AG09319 (cell line): ENCODE measurements around the gene TAAR1.
"Not testable (repeated sequence)": the region's sequence is repeated elsewhere in the genome, so short reads cannot be mapped to it uniquely, and the experiment has no call there.

ENCODE experiments used
- DNase-seq: peaks from one replicate; pipeline ENCODE4 v3.0.0-alpha.2; 2010; ENCODE audit warnings: low read depth; ENCODE audit errors: extremely low read depth
- CTCF ChIP-seq: IDR thresholded peaks from 2 replicates; pipeline ENCODE4 v1.5.1; 2011; ENCODE audit warnings: low read depth, mild to moderate bottlenecking, inconsistent platforms, low read length, moderate library complexity

Gene TAAR1, protein sequence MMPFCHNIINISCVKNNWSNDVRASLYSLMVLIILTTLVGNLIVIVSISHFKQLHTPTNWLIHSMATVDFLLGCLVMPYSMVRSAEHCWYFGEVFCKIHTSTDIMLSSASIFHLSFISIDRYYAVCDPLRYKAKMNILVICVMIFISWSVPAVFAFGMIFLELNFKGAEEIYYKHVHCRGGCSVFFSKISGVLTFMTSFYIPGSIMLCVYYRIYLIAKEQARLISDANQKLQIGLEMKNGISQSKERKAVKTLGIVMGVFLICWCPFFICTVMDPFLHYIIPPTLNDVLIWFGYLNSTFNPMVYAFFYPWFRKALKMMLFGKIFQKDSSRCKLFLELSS

DNA sequence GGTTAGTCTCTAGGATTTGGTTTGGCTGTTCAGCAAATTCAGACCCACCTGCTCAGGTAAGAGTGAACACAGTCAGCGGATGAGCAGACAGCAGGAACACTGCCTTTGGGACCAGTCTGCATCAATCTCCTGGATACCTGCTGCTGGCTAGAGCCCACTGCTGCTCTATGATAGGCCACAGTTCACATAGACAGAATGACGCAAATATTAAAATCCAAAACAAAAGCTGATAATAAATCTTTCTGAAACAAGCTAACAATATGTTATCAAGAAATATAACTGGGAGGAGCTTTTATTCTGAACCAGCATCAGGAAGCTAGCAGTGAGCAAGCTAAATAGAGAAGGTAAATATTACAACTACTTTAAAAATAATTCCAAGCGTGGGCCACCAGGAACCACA, at the start of gene TAAR1:
Gene TAAR1 (minus strand): TSS at position 101 of the 400 bp plus-strand sequence. CDS start 13,179 bp downstream, outside the sequence.
- no peak for DNase-seq
- no peak for TF ChIP-seq CTCF

DNA sequence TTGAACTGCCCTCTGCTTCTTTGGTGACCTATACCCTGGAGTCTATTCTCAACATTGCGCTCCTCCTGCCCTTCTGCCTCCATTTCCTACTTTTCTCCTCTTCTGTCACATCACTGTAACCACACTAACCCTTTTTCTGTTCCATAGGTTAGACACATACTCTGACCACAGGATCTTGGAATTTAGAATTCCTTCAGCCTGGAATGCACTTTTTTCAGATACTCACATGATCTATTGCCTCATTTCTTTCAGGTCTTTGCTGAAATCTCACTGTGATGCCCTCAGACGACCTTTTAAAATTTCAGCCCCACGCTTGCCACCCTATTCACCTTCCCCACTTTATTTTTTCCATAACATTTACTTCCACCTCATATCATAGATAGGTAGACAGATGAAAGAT, 49.8 kb upstream of the TAAR1 start:
- DNase-seq, result no peak
- no peak for TF ChIP-seq CTCF

- TF ChIP-seq CTCF, result no peak
- no peak for DNase-seq
These were observed 49.0 kb upstream of the TAAR1 start for GRCh38 chr6:132708002-132708401.

- DNase-seq, result not testable (repeated sequence)
These were observed 47.8 kb upstream of the TAAR1 start for GRCh38 chr6:132706756-132707155.

GRCh38 chr6:132703936-132704335, 45.0 kb upstream of the TAAR1 start:
- no peak for TF ChIP-seq CTCF
- no peak for DNase-seq

GRCh38 chr6:132698608-132699007, 39.6 kb upstream of the TAAR1 start:
- TF ChIP-seq CTCF, result no peak
- DNase-seq, result no peak

- no peak for TF ChIP-seq CTCF
- DNase-seq, result no peak
These were observed 36.8 kb upstream of the TAAR1 start for GRCh38 chr6:132695773-132696172.

- no peak for TF ChIP-seq CTCF
These were observed 34.5 kb upstream of the TAAR1 start for GRCh38 chr6:132693478-132693877.

More at GRCh38 chr6:132693478-132693877, 34.5 kb upstream of the TAAR1 start:
- no peak for DNase-seq
